ENCODE measurements around the gene EDRF1. TPM values are rescaled to one million over a fixed set of nuclear protein-coding genes. Genes with fewer than 3 reads are reported as not detected.

EDRF1 gene
- total RNA-seq, 1 experiment from 2014 or later: 30.2 TPM

- no peak for DNase-seq (ENCODE audit: low read depth)
These were observed 43.5 kb downstream of the EDRF1 start for GRCh38 chr10:125762692-125763648.

- no peak for DNase-seq (ENCODE audit: low read depth)
These were observed 46.3 kb downstream of the EDRF1 start for GRCh38 chr10:125765835-125766234.

- DNase-seq (ENCODE audit: low read depth): no peak
These were observed 47.0 kb downstream of the EDRF1 start for GRCh38 chr10:125766511-125766910.

- DNase-seq (ENCODE audit: low read depth): peak; percentile 16
These were observed 48.8 kb downstream of the EDRF1 start for GRCh38 chr10:125768219-125768855.

- DNase-seq (ENCODE audit: low read depth): no peak
These were observed 49.7 kb downstream of the EDRF1 start for GRCh38 chr10:125769175-125769574.

- no peak for DNase-seq (ENCODE audit: low read depth)
These were observed 51.3 kb downstream of the EDRF1 start for GRCh38 chr10:125770844-125771243.

- DNase-seq (ENCODE audit: low read depth): no peak
These were observed 52.8 kb downstream of the EDRF1 start for GRCh38 chr10:125772112-125772863.

GRCh38 chr10:125772864-125773180 lies 53.3 kb downstream of the EDRF1 start:
- DNase-seq (ENCODE audit: low read depth): no peak

- no peak for DNase-seq (ENCODE audit: low read depth)
These were observed 54.4 kb downstream of the EDRF1 start for GRCh38 chr10:125773687-125774543.

- DNase-seq (ENCODE audit: low read depth): no peak
These were observed 55.2 kb downstream of the EDRF1 start for GRCh38 chr10:125774581-125775191.

- DNase-seq (ENCODE audit: low read depth): no peak
These were observed 56.1 kb downstream of the EDRF1 start, which contains the start of gene MMP21 for GRCh38 chr10:125775491-125776106. TSS of gene MMP21 (minus strand) at chr10:125775821. CDS start at chr10:125775821, 0 bp downstream.

- DNase-seq (ENCODE audit: low read depth): no peak
These were observed 58.3 kb downstream of the EDRF1 start for GRCh38 chr10:125777806-125778205.

GRCh38 chr10:125778556-125778955 lies 59.0 kb downstream of the EDRF1 start:
- DNase-seq (ENCODE audit: low read depth): peak; percentile 17

- no peak for DNase-seq (ENCODE audit: low read depth)
These were observed 60.2 kb downstream of the EDRF1 start for GRCh38 chr10:125779403-125780327.

GRCh38 chr10:125781374-125781773 lies 61.9 kb downstream of the EDRF1 start:
- no peak for DNase-seq (ENCODE audit: low read depth)

- DNase-seq (ENCODE audit: low read depth): no peak
These were observed 62.5 kb downstream of the EDRF1 start for GRCh38 chr10:125782054-125782453.

- no peak for DNase-seq (ENCODE audit: low read depth)
These were observed 63.1 kb downstream of the EDRF1 start for GRCh38 chr10:125782616-125783015.

GRCh38 chr10:125783408-125783807 lies 63.9 kb downstream of the EDRF1 start:
- no peak for DNase-seq (ENCODE audit: low read depth)

GRCh38 chr10:125783957-125784356 lies 64.4 kb downstream of the EDRF1 start:
- no peak for DNase-seq (ENCODE audit: low read depth)

Data from M059J (cell line).